Uterus (tissue), 4 donors: Measurements from ENCODE around the gene NLRP2B. TPM values are rescaled to one million over a fixed set of nuclear protein-coding genes. Genes with fewer than 3 reads are reported as not detected.

Experiments
- DNase-seq, 2 donors: peaks; one replicate each; pipeline ENCODE4 v3.0.0-alpha.2; 2019 to 2020
- H3K27ac ChIP-seq, 2 donors: fragments of 200-600 bp; sonication (generic); 1 replicate in 1 of 2; 2 replicates in 1 of 2; pipeline ENCODE4 v1.5.1; 2016 to 2018
- H3K27me3 ChIP-seq, 2 donors: fragments of 200-600 bp; sonication (generic); one replicate each; pipeline ENCODE4 v1.5.1; 2018 to 2019; ENCODE audit warnings: control low read depth in 1 of 2
- H3K36me3 ChIP-seq, 2 donors: fragments of 200-600 bp; sonication (generic); one replicate each; pipeline ENCODE4 v1.5.1; 2019; ENCODE audit warnings: control low read depth in 1 of 2
- H3K4me1 ChIP-seq, 2 donors: fragments of 200-600 bp; sonication (generic); one replicate each; pipeline ENCODE4 v1.5.1; 2018 to 2019; ENCODE audit warnings: control low read depth in 1 of 2
- H3K4me3 ChIP-seq, 2 donors: fragments of 200-600 bp; sonication (generic); 1 replicate in 1 of 2; 2 replicates in 1 of 2; pipeline ENCODE4 v1.5.1; 2018 to 2019; ENCODE audit warnings: mild to moderate bottlenecking in 1 of 2
- H3K9me3 ChIP-seq, 2 donors: fragments of 200-600 bp; sonication (generic); one replicate each; pipeline ENCODE4 v1.5.1; 2019; ENCODE audit warnings: control low read depth in 1 of 2
- POLR2A ChIP-seq, 2 donors: fragments of 450-650 bp; IDR thresholded peaks; one replicate each; pipeline ENCODE4 v1.6.1; 2016; ENCODE audit warnings: antibody characterized with exemption in 2 of 2, mild to moderate bottlenecking in 1 of 2, moderate library complexity in 1 of 2
- intact Hi-C: fragments of 100-400 bp; cut with DNase I; formaldehyde crosslinking; loops from one replicate; pipeline ENCODE4 v1.15.1; 2023; ENCODE audit warnings: low total_unique reads
- total RNA-seq, 4 donors: library from RNA; depleted of rRNA in 3 of 4; stranded (reverse); fragments of >200 nt in 3 of 4; gene quantifications; one replicate each; pipeline versions ENCODE4 v1.1.0 to v1.2.4, GENCODE V29; 2014 to 2023
- TF ChIP-seq, protein P1 (sequence below), 4 experiments: fragments of 200-600 bp in 2 of 4; fragments of 450-650 bp in 2 of 4; sonication (generic) in 2 of 4; IDR thresholded peaks; one replicate each; pipeline ENCODE4 v1.5.1; 2016 to 2019; ENCODE audit warnings: antibody characterized with exemption in 4 of 4, mild to moderate bottlenecking in 2 of 4, moderate library complexity in 1 of 4
- donor health status: DM: yes; HTN: yes; CAD: no.

Gene NLRP2B
- total RNA-seq, 4 donors from 2014 or later: 0.21 TPM; not detected in 3

DNA sequence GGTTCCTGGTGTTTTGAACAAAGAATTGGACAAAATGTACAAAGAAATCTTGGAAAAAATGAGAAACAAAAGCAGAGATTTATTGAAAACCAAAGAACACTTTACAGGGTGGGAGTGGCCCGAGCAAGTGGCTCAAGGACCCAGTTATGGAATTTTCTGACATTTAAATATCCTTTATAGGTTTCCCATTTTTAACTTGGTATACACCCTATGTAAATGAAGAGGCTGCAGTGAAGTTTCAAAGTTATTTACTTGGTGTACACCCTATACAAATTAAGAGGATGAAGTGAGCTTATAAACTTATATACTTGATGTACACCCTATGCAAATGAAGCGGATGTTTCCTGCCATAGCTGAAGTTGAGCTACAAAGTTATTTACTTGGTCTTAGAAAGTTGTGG, 4.7 kb downstream of the NLRP2B start:
- Histone ChIP-seq H3K4me1 (no peaks in the 10 kb centered on the region), H3K27me3 (no peaks in the 10 kb centered on the region), H3K4me3 (no peak overlapping the region), H3K36me3 (no peaks in the 10 kb centered on the region), H3K9me3 (no peaks in the 10 kb centered on the region), H3K27ac (no peak overlapping the region)
- no peak for DNase-seq
- TF ChIP-seq, protein P1, sequence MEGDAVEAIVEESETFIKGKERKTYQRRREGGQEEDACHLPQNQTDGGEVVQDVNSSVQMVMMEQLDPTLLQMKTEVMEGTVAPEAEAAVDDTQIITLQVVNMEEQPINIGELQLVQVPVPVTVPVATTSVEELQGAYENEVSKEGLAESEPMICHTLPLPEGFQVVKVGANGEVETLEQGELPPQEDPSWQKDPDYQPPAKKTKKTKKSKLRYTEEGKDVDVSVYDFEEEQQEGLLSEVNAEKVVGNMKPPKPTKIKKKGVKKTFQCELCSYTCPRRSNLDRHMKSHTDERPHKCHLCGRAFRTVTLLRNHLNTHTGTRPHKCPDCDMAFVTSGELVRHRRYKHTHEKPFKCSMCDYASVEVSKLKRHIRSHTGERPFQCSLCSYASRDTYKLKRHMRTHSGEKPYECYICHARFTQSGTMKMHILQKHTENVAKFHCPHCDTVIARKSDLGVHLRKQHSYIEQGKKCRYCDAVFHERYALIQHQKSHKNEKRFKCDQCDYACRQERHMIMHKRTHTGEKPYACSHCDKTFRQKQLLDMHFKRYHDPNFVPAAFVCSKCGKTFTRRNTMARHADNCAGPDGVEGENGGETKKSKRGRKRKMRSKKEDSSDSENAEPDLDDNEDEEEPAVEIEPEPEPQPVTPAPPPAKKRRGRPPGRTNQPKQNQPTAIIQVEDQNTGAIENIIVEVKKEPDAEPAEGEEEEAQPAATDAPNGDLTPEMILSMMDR (IDR thresholded peaks at IDR 0.05): no peak
- intact Hi-C loops: no loop called here

DNA sequence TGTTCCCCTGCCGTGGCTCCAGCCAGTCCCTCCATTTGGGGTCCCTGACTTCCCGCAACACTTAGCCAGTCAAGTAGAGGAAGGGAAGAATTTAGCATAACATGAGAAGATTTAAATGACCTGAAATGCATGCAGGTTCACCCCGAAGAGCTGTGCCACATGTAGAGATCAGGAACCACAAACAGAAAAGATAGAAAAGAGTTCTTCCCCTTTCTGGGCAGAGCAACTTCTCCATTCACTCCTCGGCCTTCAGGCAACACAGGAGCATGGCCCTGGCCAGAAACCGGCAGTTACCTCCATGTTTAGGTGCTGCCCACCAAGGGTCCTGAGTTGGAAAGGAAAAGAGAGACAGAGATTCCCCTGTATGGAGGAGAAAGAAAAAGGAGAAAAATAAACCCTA, 5.2 kb downstream of the NLRP2B start:
- no peak overlapping the region for H3K4me3 ChIP-seq
- no peaks in the 10 kb centered on the region for H3K9me3 ChIP-seq
- no peak for TF ChIP-seq POLR2A (IDR thresholded peaks at IDR 0.05)
- TF ChIP-seq, protein P1 (IDR thresholded peaks at IDR 0.05): no peak
- no peaks in the 10 kb centered on the region for H3K27me3 ChIP-seq
- intact Hi-C loops: no loop called here
- H3K4me1 ChIP-seq: no peaks in the 10 kb centered on the region
- no peak for DNase-seq
- H3K27ac ChIP-seq: no peak overlapping the region
- H3K36me3 ChIP-seq: no peaks in the 10 kb centered on the region

DNA sequence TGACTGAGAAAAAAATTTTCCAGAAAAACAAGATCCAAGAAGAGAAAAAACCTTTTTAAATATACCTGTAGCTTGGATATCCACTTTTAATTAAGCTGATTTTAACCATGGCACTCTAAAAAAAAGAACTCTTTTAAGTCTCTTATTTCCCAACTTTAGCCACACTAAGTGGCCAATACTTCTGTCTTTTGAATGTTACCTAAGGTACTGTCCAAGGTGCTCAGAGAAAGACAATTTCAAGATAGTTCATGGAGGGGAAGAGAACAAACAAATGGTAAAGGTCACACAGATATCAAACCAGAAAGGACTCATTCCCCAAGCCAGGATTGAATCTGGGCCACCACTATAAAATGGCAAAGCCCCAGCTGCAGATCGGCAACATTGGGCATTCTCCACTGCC, 10.1 kb downstream of the NLRP2B start:
- intact Hi-C loops: no loop called here
- H3K36me3 ChIP-seq: no peaks in the 10 kb centered on the region
- no peak overlapping the region for H3K27ac ChIP-seq
- no peaks in the 10 kb centered on the region for H3K4me1 ChIP-seq
- TF ChIP-seq, protein P1 (IDR thresholded peaks at IDR 0.05): no peak
- no peak for TF ChIP-seq POLR2A (IDR thresholded peaks at IDR 0.05)
- no peaks in the 10 kb centered on the region for H3K27me3 ChIP-seq
- no peak overlapping the region for H3K4me3 ChIP-seq
- no peak for DNase-seq
- H3K9me3 ChIP-seq: no peaks in the 10 kb centered on the region

DNA sequence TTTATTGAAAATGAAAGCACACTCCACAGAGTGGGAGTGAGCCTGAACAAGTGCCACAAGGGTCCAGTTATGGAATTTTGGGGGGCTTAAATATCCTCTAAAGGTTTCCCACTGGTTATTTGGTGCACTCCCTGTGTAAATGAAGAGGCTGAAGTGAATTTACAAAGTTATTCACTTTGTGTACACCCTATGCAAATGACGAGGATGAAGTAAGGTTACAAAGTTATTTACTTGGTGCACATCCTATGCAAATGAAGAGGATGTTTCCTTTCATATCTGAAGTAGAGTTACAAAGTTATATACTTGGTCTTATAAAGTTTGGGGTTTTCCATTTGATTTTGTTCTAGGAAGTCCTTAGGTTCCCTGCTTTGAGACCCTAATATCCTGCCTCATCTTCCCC, 13.1 kb downstream of the NLRP2B start:
- no peak for DNase-seq
- TF ChIP-seq, protein P1 (IDR thresholded peaks at IDR 0.05): no peak
- no peak for TF ChIP-seq POLR2A (IDR thresholded peaks at IDR 0.05)
- H3K4me3 ChIP-seq: no peak overlapping the region
- no peaks in the 10 kb centered on the region for H3K36me3 ChIP-seq
- intact Hi-C loops: no loop called here
- no peak overlapping the region for H3K27ac ChIP-seq
- H3K4me1 ChIP-seq: no peaks in the 10 kb centered on the region
- no peaks in the 10 kb centered on the region for H3K9me3 ChIP-seq
- H3K27me3 ChIP-seq: no peaks in the 10 kb centered on the region

DNA sequence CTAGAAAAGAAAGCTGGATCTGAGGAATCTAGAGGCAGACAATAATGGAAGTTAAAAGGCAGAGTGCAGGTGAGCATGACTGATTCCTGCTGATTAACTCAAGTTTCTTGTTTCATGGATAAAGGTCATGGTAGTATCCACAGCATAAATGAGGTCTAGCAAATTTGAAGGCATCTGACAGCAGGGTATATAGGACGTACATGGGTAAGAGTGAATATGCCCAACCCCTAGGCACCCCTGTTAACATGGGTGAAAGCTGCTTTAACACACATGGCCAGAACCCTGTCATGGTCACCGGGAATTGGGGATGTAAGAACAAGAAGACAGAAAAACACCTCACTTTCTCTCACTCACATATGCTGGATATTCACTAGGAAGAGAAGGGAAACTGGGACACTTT, 25.0 kb downstream of the NLRP2B start:
- intact Hi-C loops: no loop called here

More for the DNA sequence above, 25.0 kb downstream of the NLRP2B start:
- Histone ChIP-seq H3K36me3 (no peaks in the 10 kb centered on the region), H3K27me3 (no peaks in the 10 kb centered on the region), H3K9me3 (no peaks in the 10 kb centered on the region), H3K4me3 (no peak overlapping the region), H3K27ac (no peak overlapping the region), H3K4me1 (no peaks in the 10 kb centered on the region)
- TF ChIP-seq, protein P1 (IDR thresholded peaks at IDR 0.05): no peak
- no peak for TF ChIP-seq POLR2A (IDR thresholded peaks at IDR 0.05)
- DNase-seq: no peak
